ENCODE measurements around the gene OSBP2. TPM values are rescaled to one million over a fixed set of nuclear protein-coding genes. Genes with fewer than 3 reads are reported as not detected.

The OSBP2 gene
- polyA plus RNA-seq, 2 of the 4 experiments (the other 2 are of a cell fraction): 2.7 to 6.0 TPM

DNA sequence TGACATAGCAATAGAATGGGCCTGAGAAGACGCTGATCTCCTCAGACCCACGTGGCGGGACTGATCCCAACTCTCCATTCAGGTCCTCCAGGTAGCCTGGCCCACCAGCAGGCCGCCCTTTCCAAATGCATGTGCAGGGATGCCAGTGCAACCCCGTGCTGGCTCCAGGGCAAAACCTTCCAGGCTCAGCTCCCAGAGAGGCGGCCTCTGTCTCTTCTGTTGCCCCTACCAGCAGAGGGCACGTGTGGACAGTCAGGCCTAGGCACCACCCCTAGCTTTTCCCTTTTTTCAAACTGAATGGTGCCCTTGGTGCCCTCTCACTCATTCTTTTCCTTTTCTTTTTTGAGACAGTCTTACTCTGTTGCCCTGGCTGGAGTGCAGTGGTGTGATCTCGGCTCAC lies 121.7 kb downstream of the OSBP2 start:
- CTCF ChIA-PET: interaction anchor here (0.9 to 1.6 kb wide), 3 partner anchors 11 to 75 kb away, joined by 3 to 8 read pairs (median 4); no protein-coding TSS in a partner anchor
- TF ChIP-seq RAD21 (conservative IDR thresholded peaks at IDR 0.05 in 1 of 2, IDR thresholded peaks at IDR 0.05 in 1 of 2) (peak in 1 of 2 experiments; percentile 32; a peak in 1 of 5 replicates), PBX3 (IDR thresholded peaks at IDR 0.05) (no peak)
- H3K4me3 ChIP-seq: no peak overlapping the region
- FAIRE-seq (no peak), DNase-seq (ENCODE audit: low read depth in 1 of 2, low spot score in 1 of 2) (no peak), ATAC-seq (peak in 1 of 2 experiments; percentile 46; a peak in 2 of 6 replicates)
- H3K9me3 ChIP-seq: no peaks in the 10 kb centered on the region
- H3K27ac ChIP-seq: no peak overlapping the region
- WGBS (ENCODE audit: missing lambda C conversion rate): 87% methylated on average over 7 of the region's 8 CpGs
- H3K4me1 ChIP-seq: no peaks in the 10 kb centered on the region
- no peak overlapping the region for H3K4me2 ChIP-seq
- POLR2A ChIA-PET: no interaction called here

GRCh38 chr22:30821381-30821780 lies 126.7 kb downstream of the OSBP2 start:
- Histone ChIP-seq H3K27ac (peak overlapping the region in 1 of 2 experiments; percentile 34; a peak in 1 of 6 replicates), H3K4me3 (no peak overlapping the region), H3K4me2 (no peak overlapping the region), H3K9me3 (no peaks in the 10 kb centered on the region; the same call in 2 of the 3 replicates), H3K4me1 (no peaks in the 10 kb centered on the region)
- 90% methylated on average over 12 of the region's 12 CpGs for WGBS (ENCODE audit: missing lambda C conversion rate)
- no peak for FAIRE-seq
- CTCF ChIA-PET: interaction anchor here (0.6 to 1.2 kb wide), 7 partner anchors 8 to 331 kb away, joined by 3 to 4 read pairs (median 3); no protein-coding TSS in a partner anchor
- POLR2A ChIA-PET: no interaction called here
- TF ChIP-seq HOXA7 (CRISPR knock-in tag; IDR thresholded peaks at IDR 0.05) (no peak), NPAS2 (CRISPR knock-in tag; IDR thresholded peaks at IDR 0.05; ENCODE audit: borderline replicate concordance) (no peak), ATOH8 (CRISPR knock-in tag; IDR thresholded peaks at IDR 0.05; ENCODE audit: low read depth) (no peak), ZNF302 (CRISPR knock-in tag; IDR thresholded peaks at IDR 0.05) (no peak)
- ATAC-seq: no peak
- no peak for DNase-seq (ENCODE audit: low read depth in 1 of 2, low spot score in 1 of 2)

GRCh38 chr22:30821863-30822215 lies 127.2 kb downstream of the OSBP2 start:
- ChIA-PET POLR2A (no interaction called here), CTCF (interaction anchor here (0.6 to 1.2 kb wide), 4 partner anchors 8 to 331 kb away, joined by 3 to 4 read pairs (median 3); no protein-coding TSS in a partner anchor)
- ATAC-seq (no peak), DNase-seq (ENCODE audit: low read depth in 1 of 2, low spot score in 1 of 2) (no peak), FAIRE-seq (no peak)
- TF ChIP-seq MYC (IDR thresholded peaks at IDR 0.05; ENCODE audit: borderline replicate concordance, low read length) (no peak), BHLHE40 (IDR thresholded peaks at IDR 0.05; ENCODE audit: low read depth, low read length) (no peak), FOSB (CRISPR knock-in tag; IDR thresholded peaks at IDR 0.05) (no peak), RFX5 (IDR thresholded peaks at IDR 0.05) (no peak), MAZ (IDR thresholded peaks at IDR 0.05; ENCODE audit: borderline replicate concordance, low read depth, low read length) (no peak), JUN (IDR thresholded peaks at IDR 0.05) (no peak), RAD21 (conservative IDR thresholded peaks at IDR 0.05 in 1 of 2, IDR thresholded peaks at IDR 0.05 in 1 of 2) (no peak), EP300 (IDR thresholded peaks at IDR 0.05) (no peak), ZNF302 (CRISPR knock-in tag; IDR thresholded peaks at IDR 0.05) (no peak), RCOR1 (IDR thresholded peaks at IDR 0.05; ENCODE audit: low read depth, low read length) (no peak), JUNB (IDR thresholded peaks at IDR 0.05) (no peak), HES2 (IDR thresholded peaks at IDR 0.05) (no peak), HOXB13 (CRISPR knock-in tag; IDR thresholded peaks at IDR 0.05; ENCODE audit: low read depth) (no peak), EHMT2 (IDR thresholded peaks at IDR 0.05; ENCODE audit: low read depth) (no peak), NPAS2 (CRISPR knock-in tag; IDR thresholded peaks at IDR 0.05; ENCODE audit: borderline replicate concordance) (no peak), ZC3H11A (IDR thresholded peaks at IDR 0.05) (no peak)
- TF ChIP-seq, protein P1, sequence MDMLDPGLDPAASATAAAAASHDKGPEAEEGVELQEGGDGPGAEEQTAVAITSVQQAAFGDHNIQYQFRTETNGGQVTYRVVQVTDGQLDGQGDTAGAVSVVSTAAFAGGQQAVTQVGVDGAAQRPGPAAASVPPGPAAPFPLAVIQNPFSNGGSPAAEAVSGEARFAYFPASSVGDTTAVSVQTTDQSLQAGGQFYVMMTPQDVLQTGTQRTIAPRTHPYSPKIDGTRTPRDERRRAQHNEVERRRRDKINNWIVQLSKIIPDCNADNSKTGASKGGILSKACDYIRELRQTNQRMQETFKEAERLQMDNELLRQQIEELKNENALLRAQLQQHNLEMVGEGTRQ (IDR thresholded peaks at IDR 0.05): no peak
- TF ChIP-seq, protein P2, sequence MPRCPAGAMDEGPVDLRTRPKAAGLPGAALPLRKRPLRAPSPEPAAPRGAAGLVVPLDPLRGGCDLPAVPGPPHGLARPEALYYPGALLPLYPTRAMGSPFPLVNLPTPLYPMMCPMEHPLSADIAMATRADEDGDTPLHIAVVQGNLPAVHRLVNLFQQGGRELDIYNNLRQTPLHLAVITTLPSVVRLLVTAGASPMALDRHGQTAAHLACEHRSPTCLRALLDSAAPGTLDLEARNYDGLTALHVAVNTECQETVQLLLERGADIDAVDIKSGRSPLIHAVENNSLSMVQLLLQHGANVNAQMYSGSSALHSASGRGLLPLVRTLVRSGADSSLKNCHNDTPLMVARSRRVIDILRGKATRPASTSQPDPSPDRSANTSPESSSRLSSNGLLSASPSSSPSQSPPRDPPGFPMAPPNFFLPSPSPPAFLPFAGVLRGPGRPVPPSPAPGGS (IDR thresholded peaks at IDR 0.05): no peak
- no peaks in the 10 kb centered on the region; the same call in 2 of the 3 replicates for H3K9me3 ChIP-seq
- peak overlapping the region; percentile 54 for H3K4me2 ChIP-seq
- 94% methylated on average over 1 of the region's 8 CpGs for WGBS (ENCODE audit: missing lambda C conversion rate)
- H3K27ac ChIP-seq: peak overlapping the region in 1 of 2 experiments; percentile 65; a peak in 3 of 6 replicates
- no peak overlapping the region for H3K4me3 ChIP-seq
- no peaks in the 10 kb centered on the region for H3K4me1 ChIP-seq

All from A549 (cell line).